ENCODE results near the gene SELENOO. TPM values are rescaled to one million over a fixed set of nuclear protein-coding genes. Genes with fewer than 3 reads are reported as not detected.
A peak's percentile ranks its signal among the peaks of the same experiment; 100 is the strongest.

SELENOO gene
- total RNA-seq, 2 experiments from 2014 or later = 34.0 to 44.2 TPM

DNA sequence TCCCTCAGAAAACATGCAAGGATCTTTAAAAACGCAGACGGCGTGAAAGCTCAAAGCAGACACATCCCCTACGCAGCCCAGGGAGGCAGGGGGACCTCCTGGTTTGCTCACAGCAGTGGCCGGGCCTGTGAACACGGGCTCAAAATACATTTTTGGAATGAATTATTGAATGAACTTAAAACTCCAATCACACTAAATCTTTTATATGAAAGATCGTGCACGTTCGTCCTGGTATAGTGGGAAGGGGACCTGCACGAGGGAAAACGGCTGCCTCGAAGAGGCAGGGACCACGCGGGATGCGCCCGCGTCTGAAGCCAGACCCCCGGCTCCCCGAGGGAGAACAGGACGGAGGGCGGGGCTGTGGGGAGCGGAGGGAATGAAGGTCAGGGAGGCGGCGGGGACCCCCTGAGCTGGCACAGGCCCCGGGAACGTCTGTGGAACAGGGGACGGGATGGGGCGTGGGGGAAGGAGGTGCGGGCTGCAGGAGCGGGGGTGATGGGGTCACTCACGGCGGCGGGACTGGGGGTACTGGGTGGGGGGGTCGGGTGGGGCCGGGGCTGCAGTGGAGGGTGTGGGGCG is 31.5 kb upstream of the SELENOO start:
- Histone ChIP-seq H3K4me1 (ENCODE audit: insufficient read depth, low read length, poor library complexity, severe bottlenecking) (peaks cover 14% of the 10 kb centered on the region), H3K79me2 (ENCODE audit: insufficient read depth, low read depth, low read length) (no peaks in the 10 kb centered on the region), H3K9me2 (ENCODE audit: insufficient read depth, low read length) (no peaks in the 10 kb centered on the region), H3K9me3 (ENCODE audit: low read length) (no peaks in the 10 kb centered on the region), H3K27ac (ENCODE audit: low read depth, low read length, poor library complexity, severe bottlenecking) (no peak overlapping the region), H4K20me1 (ENCODE audit: insufficient read depth, low read length) (no peaks in the 10 kb centered on the region), H3K36me3 (ENCODE audit: insufficient read depth, low read length) (no peaks in the 10 kb centered on the region), H3K4me3 (ENCODE audit: low read depth, low read length, poor library complexity, severe bottlenecking) (no peak overlapping the region), H3K4me2 (ENCODE audit: low read length) (no peak overlapping the region), H2AFZ (ENCODE audit: low read length) (no peak overlapping the region)
- DNase-seq (ENCODE audit: low spot score) = no peak
- intact Hi-C loops (cut with micrococcal nuclease; ENCODE audit: unreplicated experiment) = no loop called here
- BruUV-seq (replicated peaks) = no TSS peak
- ChIA-PET CTCF (ENCODE audit: unreplicated experiment) (no interaction called here), POLR2A (no interaction called here)
- TF ChIP-seq EZH2phosphoT487 (IDR thresholded peaks at IDR 0.05; ENCODE audit: borderline replicate concordance, low read depth, low read length) = no peak
- TF ChIP-seq, protein P1, sequence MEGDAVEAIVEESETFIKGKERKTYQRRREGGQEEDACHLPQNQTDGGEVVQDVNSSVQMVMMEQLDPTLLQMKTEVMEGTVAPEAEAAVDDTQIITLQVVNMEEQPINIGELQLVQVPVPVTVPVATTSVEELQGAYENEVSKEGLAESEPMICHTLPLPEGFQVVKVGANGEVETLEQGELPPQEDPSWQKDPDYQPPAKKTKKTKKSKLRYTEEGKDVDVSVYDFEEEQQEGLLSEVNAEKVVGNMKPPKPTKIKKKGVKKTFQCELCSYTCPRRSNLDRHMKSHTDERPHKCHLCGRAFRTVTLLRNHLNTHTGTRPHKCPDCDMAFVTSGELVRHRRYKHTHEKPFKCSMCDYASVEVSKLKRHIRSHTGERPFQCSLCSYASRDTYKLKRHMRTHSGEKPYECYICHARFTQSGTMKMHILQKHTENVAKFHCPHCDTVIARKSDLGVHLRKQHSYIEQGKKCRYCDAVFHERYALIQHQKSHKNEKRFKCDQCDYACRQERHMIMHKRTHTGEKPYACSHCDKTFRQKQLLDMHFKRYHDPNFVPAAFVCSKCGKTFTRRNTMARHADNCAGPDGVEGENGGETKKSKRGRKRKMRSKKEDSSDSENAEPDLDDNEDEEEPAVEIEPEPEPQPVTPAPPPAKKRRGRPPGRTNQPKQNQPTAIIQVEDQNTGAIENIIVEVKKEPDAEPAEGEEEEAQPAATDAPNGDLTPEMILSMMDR (conservative IDR thresholded peaks at IDR 0.05; ENCODE audit: low read length) = no peak

DNA sequence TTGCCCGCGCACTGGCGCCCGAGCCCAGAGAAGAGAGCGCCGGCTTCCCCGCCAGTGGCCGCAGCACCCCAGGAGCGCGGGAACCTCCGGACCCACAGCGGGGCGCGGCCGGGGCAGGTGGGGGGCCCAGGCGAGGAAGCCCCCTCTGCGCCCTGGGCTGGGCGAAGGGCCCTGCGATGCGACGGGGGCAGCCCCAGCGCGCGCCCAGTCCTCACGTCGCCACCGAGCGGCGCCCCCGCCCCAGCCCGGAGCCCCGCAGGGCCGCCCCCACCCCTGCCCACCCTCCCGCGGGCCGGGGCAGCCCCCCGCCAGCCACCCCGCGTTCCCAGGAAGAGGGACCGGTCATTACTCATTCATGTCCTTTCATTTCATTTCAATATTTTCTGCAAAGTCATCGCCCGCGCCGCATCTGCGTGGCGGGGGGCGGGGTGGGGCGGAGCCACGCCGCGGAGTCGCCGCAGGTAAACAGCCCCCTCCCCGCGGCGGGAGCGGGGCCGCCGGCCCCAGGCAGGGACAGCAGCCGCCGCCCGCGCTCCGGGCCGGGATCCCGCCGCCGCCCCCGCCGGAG is 31.0 kb upstream of the SELENOO start:
- Histone ChIP-seq H3K79me2 (ENCODE audit: insufficient read depth, low read depth, low read length) (no peaks in the 10 kb centered on the region), H3K4me2 (ENCODE audit: low read length) (no peak overlapping the region), H3K36me3 (ENCODE audit: insufficient read depth, low read length) (no peaks in the 10 kb centered on the region), H3K4me3 (ENCODE audit: low read depth, low read length, poor library complexity, severe bottlenecking) (peak overlapping the region; percentile 47), H3K9me3 (ENCODE audit: low read length) (no peaks in the 10 kb centered on the region), H3K9me2 (ENCODE audit: insufficient read depth, low read length) (no peaks in the 10 kb centered on the region), H4K20me1 (ENCODE audit: insufficient read depth, low read length) (no peaks in the 10 kb centered on the region), H3K4me1 (ENCODE audit: insufficient read depth, low read length, poor library complexity, severe bottlenecking) (peaks cover 14% of the 10 kb centered on the region), H2AFZ (ENCODE audit: low read length) (no peak overlapping the region), H3K27ac (ENCODE audit: low read depth, low read length, poor library complexity, severe bottlenecking) (no peak overlapping the region)
- CTCF ChIA-PET (ENCODE audit: unreplicated experiment) = no interaction called here
- POLR2A ChIA-PET = no interaction called here
- DNase-seq (ENCODE audit: low spot score) = no peak
- TF ChIP-seq EZH2phosphoT487 (IDR thresholded peaks at IDR 0.05; ENCODE audit: borderline replicate concordance, low read depth, low read length) = no peak
- TF ChIP-seq, protein P1 (conservative IDR thresholded peaks at IDR 0.05; ENCODE audit: low read length) = no peak
- intact Hi-C loops (cut with micrococcal nuclease; ENCODE audit: unreplicated experiment) = no loop called here
- no TSS peak for BruUV-seq (replicated peaks)

All from OCI-LY7 (cell line).